NCI-H1092 (cell line): ENCODE measurements around the gene TNS1.
"Not testable (repeated sequence)": the region's sequence is repeated elsewhere in the genome, so short reads cannot be mapped to it uniquely, and the experiment has no call there.

Experiments
- DNase-seq: peaks from one replicate; lab custom pipeline; 2025; lab: John Stamatoyannopoulos, UW

TNS1 gene

GRCh38 chr2:218002845-218003180 is at the start of gene TNS1:
Gene TNS1 (minus strand): TSS chr2:218002995. CDS start chr2:218002872, 123 bp downstream.
- no peak for DNase-seq

DNA sequence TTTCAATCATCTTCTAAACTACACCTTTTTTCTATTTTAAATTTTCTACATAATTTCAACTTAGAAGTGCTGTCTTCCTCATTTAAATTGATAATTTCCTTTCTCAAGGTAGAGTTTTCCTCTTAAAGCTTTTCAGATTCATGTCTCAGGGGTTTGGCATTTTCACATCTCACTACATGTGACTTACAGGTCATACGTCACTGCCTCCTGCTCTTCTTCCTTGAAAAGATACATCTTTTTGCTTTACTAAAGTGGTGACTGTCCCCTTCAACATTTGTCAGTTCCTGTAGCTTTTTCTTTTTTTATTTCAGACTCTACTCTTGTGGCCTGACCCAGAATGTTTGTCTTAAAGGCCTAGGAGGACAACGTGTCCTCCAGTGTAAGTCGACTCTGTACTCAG is 49.1 kb upstream of the TNS1 start:
- DNase-seq = no peak

DNA sequence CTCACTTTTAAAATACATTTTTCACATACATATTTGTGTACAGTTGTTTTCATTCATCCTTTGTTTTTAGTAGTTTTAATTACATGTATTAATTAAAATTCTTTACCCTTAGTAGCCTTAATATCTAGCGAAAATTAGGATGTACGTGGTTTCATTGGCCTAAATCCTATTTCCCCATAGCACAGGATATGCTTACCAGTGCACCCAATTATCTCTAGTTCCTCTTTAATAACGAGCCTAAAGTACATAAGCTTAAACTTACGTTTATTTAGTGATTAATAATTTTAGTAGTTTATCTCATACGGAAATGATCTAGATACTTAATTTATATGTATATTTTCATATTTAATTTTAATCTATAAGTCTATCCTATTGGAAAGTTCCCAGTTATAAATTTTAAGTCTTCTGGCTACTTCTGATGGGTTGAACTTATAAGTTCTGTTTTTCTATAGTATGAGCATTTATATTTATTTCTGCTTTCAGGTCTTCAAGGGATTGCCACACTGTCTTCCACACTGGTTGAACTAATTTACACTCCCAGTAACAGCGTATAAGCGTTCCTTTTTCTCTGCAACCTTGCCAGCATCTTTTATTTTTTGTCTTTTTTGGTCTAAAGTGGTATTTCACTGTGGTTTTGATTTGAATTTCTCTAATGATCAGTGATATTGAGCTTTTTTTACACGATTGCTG is 44.9 kb upstream of the TNS1 start:
- DNase-seq = no peak

GRCh38 chr2:218046238-218046637 is 43.4 kb upstream of the TNS1 start:
- DNase-seq = no peak

- DNase-seq = not testable (repeated sequence)
Measured at GRCh38 chr2:218044599-218044998, 41.8 kb upstream of the TNS1 start.

- DNase-seq = no peak
Measured at GRCh38 chr2:218043701-218044109, 40.9 kb upstream of the TNS1 start.

- DNase-seq = no peak
Measured at GRCh38 chr2:218043100-218043499, 40.3 kb upstream of the TNS1 start.

DNA sequence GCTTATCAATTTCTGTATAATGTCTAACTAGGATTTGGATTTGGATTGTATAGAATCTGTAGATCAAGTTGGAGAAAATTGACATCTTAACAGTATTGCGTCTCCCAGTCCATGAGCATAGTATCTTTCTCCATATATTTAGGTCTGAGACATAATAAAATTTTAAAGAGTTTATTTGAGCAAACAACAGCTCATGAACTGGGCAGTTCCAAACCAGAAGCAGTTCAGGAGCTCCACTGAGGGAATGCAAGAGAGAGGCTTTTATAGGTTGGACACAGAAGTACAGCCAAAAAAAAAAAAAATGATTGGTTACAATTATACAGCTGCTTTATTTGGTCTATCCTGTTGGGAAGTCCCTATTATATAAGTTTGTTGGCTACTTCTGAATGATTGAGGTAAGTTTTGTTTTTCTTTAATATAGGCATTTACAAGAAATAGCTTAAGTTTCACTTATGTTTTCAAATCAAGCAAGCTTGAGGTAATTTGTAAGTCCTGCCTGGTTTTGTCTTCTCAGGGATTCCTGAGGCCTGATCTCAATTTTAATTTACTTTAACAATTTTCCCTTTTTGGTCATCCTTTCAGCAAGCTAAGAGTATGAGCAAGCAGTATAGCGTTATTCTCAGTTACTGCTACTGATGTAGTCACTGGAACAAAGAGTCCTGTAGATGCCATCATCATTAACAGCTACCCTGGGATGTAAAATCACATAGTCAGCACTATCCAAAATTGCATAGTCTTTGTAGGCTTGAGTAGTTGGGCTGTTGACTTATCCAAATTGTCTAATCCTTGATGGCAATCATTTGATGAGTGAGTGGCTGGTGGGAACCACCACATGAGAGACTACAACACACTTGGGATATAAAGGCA is 38.7 kb upstream of the TNS1 start:
- DNase-seq = no peak

DNA sequence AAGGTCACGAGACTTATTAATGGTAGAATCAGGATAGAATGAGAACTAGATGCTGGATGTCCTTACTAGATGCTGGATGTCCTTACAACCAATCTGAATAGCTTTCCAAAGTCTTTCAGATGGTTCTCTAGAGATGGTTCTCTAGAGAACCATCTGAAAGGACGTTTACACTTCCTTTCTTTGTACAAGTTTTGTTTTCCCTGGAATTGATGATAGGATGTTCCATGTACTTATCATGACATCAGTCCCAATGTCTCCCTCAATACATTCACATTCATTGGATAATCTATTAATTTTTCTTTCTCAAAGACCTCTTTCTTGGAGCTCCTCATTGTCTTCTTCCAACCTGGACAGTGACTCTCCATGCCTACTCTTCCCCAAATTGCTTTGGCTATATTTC is 38.1 kb upstream of the TNS1 start:
- DNase-seq = no peak

DNA sequence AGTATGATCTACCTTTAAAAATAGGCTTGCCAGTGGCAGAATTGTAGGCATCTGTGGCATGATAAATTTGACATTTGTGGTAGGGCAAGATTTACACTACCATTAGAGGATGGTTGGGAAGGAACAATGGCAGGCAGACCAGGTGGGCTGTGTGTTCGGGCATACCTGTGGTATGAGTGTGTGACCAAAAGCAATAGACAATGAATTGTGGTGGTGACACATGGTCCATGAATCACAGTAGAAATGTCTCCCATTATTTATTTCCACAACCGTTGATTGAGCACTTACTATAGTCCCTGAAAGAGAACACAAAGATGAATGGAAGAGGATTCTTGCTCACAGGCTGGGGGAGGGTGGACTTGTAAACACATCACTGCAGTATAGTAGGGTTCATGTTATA is 36.4 kb upstream of the TNS1 start:
- DNase-seq = no peak

DNA sequence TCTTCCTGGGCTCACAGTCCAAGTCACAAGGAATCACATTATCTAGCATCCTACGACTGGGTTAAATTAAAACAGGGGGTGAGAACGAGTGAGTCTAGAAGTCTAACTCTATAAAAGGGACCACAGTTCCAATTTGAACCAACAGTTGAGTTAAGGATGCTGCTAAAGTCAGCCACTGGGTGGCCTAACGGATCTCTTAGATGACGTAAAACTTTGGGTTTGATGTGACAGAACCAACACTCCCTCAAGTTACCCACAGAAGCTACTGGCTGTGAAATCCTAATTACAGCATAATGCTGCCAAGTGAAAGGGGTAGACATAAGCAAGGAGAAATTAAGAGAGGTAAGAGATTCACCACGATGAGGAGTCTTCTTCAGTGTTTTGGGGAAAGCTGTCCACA is 33.6 kb upstream of the TNS1 start:
- no peak for DNase-seq

DNA sequence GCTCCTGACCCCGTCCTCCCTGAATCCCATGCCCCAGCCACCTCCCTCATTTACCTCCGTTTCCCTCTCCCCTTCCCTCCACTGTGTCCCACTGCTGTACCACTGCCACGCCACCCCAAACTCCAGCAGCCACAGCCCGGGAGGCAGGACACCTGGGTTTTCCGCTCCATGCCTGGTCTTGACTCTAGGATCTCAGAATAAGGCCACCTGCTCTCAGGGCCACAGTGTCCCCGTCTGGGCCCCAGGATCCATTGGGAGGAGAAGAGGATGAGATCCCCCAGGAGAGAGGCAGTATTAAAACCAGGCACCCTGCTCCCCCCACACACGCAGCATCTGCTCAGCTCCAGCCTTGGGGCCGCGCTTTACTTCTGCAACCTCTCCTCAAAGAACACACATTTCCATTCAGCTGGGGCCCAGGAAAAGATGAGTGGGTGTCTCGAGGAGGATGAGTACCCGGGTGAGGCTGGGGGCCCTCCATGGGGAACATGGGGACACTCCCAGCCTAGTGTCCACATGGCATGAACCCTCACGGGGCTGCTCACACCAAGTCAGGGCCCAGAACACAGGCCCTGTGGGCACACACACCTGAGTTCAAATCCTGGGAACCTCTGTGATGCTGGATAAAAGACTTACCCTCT is 32.8 kb upstream of the TNS1 start:
- DNase-seq = no peak

DNA sequence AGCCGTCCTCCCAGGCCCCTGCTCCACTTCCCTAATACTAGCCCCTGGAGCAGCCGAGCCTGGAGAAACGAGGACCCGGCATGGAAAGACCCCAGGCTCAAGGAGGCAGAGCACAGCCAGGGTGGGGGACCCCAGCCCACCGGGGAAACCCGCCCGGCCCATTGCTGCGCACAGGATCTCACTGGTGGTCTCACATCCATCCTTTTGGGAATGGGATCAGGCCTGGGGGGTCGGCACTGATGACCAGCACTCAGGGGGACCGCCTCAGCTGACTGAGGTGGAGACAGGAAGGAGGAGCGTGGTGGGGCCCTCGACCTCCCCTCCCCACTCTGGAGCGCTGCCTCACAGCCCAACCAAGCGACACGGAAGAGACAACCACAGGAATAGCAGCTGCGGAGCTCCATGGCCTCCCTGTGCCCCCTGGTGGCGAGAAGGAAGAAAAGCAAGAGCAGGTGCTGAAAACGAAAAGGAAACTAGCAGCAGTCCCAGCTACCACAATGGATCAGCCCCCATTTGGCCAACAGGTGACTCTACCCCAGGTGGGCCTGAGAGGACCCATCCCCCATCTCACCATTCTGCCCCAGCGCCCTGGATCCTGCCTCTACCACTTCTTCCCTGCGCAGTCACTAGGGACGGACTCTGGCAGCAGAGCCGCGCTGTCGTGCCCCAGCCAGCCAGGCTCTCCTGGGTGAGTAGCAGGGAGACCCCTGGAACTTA is 31.9 kb upstream of the TNS1 start:
- peak; percentile 19 for DNase-seq

DNA sequence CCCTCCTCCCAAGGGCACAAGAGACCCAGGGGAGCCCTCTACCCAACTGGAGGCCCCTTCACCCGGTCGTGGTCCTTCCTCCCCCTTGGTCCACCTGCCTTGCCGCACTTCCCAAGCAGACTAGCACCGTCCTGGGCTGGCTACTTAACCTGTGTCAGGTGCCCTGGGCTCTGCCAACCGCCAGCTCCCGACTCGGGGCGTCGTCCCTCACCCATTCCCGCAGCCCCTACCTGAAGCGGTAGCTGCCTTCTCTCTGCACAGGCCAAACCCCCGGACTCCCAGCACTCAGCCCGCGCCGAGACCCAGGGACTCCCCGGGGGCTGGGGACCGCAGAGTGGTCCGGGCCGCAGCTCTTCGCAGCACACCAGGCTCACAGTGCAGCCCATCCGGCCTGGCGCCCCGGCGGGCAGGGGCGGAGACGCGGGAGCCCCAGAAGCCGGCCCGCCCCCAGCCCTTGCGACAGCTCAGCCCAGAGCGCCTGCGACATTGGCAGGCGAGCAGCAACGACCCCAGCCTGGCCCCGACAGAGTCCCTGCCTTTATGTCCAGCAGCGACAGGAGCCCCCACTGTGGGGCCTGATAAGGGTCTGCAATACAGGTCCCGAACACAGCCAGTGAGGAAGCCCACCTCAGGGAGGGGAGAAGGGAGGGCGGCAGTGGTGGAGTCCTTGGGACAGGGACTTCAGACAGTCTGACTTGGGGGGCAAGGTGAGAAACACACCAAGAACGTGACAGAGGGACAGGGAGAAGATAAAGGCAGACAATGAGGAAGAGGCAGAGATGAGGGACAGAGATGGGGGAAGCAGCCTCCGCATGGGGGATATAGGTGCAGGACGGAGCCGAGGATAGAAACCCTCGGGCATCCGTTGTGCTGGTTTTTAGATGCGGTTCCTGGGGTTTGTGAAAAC is 31.0 kb upstream of the TNS1 start:
- DNase-seq = no peak

GRCh38 chr2:218033208-218033589 is 30.4 kb upstream of the TNS1 start:
- DNase-seq = no peak

DNA sequence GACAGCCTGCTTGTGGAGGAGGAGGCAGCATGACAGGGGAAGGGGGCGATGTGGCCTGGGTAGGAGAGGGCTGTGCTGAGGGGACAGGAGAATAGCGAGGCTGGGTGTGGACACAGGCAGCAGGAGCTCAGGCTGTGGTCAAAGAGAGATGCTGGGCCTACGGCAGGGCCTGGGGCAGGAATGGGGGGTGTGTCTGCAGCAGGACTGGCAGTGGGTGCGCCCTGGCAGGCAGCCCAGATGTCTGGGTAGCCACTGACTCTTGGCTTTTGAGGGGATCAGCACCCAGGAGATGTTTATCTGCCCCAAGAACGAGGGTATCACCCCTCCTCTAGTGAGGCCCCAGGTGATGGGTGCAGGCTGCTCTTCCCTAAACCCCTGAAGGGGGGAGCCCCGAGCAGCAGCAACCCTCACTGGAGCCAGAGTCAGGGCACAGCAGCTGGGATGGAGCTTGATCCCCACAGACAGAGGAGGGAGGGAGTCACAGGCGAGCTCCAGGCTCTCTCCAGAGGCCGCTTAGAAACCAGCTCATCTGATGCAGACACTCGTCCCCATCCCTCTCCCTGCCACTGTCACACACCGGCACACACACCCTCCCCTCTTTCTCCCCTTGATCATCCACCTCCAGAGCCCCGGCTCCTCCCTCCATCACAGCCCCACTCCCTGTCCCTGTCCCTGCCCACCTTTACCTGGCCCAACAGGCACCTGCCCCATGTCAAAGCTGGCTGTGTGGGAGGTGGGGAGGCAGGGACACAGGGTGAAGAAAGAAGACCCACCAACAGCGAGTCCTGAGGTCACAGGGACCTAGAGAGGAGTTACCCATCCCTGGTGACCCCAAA is 29.8 kb upstream of the TNS1 start:
- DNase-seq = no peak

DNA sequence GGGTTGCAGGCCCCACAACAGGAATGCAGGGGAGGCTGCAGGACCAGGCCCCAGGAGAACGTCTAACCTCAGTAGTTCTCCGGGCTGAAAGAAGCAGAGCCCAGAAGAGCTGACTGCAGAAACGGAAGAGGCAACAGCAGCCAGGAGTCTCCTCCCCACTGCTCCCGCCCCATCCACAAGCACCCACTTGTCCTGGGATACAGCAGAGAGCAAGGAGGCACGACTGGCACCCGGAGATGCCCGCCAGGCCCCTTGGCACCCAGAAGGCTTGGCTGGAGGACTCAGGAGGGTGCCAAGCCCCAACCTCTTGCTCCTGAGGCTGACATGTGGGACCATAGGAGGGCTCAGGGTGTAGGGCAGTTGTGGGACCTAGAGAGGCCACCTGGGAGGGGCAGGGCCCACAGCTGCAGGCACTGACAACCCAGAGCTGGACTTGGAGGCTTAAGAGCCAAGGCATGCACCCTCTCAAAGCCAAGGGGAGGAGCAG is 29.0 kb upstream of the TNS1 start:
- DNase-seq = no peak

DNA sequence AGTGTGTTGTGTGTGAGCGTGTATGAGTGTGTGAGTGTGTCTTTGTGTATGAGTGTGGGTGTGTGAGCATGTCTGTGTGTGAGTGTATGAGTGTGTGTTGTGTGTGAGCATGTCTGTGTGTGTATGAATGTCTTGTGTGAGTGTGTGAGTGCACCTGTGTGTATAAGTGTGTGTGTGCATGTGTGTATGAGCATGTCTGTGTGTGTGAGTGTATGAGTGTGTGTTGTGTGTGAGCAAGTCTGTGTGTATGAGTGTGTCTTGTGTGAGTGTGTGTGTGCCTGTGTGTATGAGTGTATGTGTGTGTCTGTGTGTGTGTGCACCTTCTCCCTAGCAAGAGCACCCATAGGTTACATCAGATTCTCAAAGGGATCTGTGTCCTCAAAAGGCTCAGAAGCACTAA is 28.5 kb upstream of the TNS1 start:
- DNase-seq = no peak

GRCh38 chr2:218030409-218031195 is 27.8 kb upstream of the TNS1 start:
- no peak for DNase-seq
